GM21526 (cell line): ENCODE data around the gene TIMP2.
"Not testable (repeated sequence)": the region's sequence is repeated elsewhere in the genome, so short reads cannot be mapped to it uniquely, and the experiment has no call there.

Experiments used
- ATAC-seq: cut with Tn5 transposase; IDR thresholded peaks from one replicate; pipeline ENCODE4 v1.9.1; 2021; ENCODE audit warnings: moderate library complexity; ENCODE audit not compliant: unreplicated experiment, low FRiP score

Gene TIMP2, protein sequence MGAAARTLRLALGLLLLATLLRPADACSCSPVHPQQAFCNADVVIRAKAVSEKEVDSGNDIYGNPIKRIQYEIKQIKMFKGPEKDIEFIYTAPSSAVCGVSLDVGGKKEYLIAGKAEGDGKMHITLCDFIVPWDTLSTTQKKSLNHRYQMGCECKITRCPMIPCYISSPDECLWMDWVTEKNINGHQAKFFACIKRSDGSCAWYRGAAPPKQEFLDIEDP

DNA sequence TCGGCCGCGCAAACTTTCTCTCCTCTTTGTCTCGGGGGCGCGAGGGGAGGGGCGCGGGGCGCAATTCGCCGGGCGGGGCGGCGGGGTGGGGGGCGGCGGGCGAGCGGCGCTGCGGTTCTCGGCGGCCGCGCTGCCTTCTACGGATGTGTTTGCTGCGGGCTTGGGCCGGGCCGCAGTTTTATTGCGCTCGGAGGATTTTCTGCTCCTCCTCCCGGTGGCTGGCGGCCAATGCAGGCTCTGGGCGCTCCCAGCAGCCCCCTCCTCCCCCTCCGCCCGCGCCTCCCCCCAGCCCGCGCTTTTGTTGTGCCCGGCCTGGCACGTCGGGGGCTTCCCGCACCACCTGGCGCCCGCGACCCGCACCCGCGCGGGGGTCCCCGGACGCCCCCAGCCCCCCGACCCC, at the start of gene TIMP2:
TIMP2 (minus strand) TSS at position 154 of the 400 bp plus-strand sequence. CDS start 299 bp downstream, outside the sequence.
- no peak for ATAC-seq

DNA sequence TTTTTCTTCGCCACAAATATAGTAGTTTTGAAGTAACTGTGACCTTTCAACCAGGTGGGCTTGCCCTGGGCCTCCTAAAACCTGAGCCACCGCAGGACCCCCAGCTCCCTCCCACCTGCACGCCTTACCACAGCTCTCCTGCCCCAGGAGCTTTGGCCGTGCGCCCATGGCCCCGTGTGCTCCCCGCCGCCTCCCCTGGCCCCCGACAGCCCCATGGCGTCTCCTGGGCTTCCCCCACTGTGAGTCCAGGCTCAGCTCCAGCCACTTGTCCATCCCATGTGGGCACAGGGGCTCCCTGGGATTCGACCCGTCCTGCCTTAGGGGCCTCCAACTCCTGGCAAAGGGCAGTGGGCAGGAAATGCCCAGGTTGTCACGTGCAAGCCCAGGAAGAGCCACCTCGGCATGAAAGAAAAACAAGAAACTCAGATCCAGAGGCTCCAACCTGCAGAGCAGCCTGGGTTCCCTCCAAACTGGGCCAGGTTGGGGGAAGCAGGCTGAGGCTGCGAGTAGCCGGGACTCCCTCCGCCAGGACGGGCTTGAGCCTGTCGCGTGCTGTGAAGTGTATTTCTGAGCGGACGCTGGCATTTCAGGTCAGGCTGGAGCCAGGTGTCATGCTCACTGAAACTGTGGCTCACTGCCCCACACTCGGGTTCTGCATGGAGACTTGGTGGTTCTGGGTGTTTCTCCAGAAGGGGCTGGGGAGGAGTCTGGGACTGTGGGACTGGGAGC, 48.8 kb upstream of the TIMP2 start:
- no peak for ATAC-seq

DNA sequence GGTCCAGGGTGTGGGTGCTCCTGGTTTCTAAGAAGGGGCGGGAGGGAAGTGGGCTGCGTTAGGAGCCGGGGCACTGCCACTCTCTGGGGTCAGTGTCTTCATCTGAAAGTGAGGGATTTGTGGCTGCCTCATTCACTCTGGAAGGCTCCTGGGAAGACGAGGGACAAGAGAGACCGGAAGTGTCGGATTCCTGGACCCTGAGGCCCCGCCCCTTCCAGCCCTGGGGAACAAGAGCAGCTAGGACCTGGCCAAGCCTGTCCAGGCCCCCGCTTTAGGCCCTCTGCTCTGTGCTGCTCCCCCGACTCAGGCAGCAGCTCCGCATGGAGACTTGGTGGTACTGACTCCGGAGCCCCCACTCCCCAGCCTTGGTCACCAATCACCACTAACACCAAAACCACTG, 48.0 kb upstream of the TIMP2 start:
- ATAC-seq: no peak

DNA sequence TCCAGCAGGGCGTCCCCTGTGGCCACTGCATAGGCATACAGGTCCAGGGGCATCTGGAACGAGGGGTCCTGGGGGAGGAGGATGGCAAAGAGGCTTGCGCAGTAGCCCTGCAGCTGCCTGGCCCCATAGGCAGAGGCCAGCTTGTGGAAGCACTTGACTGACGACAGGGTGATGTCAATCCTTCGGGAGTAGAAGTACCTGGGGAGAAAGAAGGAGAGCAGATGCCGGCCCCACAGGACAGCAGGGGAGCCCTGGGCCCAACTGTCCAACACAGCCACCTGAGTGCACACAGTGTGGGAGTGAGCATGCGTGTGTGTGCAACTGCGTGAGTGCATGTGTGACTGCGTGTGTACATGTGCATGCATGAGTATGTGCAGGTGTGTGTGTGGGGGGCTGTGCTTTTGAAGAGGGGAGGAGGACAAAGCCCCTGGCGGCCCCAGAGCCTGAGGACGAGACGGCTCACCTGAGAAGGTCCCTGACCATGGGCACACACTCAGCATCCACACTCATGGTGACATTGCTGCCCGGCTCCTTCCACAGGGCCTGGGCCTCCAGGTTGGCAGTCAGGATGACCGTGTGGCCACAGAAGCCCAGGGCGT, 47.4 kb upstream of the TIMP2 start:
- ATAC-seq: no peak

DNA sequence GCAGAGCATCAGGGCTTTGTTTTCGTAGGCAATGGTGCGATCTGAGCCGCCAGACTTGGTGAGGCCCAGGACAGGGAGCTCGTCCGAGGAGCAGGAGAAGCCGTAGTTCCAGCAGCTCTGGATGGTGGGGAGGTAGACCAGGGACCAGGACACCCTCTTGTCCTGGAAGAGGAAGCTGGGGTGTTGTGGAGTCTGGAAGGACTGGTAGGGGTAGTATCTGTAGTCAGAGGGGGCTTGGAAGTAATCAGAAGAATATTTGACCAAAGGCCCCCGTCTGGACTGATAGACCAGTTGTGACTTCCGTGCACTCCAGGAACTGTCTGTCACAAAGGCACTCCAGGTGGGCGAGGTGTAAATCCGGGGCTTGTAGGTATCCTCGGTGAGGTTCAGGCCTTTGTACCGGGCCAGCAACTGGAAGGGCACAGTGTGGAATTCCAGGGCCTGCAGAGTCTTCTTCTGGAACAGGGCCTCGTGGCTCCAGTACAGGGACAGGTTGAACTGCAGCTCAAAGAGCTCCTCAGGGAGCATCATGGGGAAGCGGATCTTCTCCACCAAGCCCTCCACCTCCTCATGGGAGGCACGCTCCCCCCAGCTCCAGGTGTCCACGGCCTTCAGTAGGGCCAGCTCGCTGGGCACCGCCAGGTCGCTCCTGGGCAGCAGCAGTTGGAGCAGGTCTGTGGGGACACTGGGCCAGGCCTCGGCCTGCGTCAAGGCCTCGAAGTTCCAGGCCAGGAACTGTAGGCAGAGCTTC, 46.7 kb upstream of the TIMP2 start:
- no peak for ATAC-seq

DNA sequence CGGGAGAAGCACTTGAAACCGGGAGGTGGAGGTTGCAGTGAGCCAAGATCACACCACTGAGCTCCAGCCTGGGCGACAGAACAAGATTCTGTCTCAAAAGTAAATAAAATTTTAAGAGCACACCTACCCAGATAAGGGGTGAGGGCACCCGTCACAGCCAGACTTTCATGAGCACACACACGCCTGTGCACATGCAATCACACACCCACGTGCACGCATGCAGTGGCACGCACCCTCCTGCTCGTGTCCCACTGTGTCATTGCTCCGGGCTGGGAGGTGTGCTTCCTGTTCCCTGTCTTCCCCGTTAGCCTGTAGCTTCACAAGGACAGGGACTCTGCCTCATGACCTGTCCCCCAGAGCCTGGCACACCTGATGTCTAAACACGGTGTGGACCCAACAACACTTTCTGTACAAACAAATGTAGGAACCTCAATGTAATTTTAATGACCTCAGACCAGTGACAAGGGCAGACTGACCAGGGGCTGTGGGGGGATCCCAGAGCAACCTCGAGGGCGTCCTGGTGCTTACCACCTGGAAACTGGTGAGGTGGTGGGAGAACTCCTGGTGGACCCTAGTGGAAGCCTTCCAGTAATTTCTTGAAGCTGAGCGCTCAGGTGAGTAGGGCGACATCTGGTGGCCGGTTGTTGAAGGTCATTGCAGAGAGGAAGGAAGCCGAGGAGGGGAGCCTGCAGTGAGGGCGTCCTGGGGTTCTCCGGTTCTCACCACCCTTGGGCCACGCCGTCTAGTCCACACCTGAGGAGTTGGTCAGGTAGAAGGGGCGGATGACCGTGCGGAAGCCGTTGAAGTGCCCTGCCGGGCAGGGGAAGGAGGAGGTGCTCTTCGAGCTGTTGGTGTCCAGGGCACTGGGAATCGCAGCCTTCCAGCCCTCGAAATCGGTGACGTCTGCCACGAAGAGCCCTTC, 45.9 kb upstream of the TIMP2 start:
- ATAC-seq: no peak

DNA sequence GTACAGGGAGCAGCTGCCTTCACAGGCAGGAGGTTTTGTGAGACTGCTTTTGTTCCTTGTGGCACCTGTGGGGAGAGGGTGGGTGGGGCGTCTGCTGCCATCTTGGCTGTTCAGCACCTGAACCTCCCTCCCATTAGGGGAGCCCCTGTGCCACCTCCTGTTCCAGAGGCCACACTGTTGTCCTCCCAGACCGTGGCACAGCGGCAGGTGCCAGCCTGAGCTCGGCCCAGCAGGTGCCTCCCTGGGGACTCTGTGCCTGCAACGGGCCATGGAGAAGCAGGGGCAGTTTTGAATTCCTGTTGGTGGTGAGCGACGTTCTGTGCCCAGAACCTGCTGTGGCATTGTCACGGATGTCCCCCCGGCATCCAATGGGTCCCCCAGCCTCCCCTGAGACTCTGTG, 44.7 kb upstream of the TIMP2 start:
- no peak for ATAC-seq

DNA sequence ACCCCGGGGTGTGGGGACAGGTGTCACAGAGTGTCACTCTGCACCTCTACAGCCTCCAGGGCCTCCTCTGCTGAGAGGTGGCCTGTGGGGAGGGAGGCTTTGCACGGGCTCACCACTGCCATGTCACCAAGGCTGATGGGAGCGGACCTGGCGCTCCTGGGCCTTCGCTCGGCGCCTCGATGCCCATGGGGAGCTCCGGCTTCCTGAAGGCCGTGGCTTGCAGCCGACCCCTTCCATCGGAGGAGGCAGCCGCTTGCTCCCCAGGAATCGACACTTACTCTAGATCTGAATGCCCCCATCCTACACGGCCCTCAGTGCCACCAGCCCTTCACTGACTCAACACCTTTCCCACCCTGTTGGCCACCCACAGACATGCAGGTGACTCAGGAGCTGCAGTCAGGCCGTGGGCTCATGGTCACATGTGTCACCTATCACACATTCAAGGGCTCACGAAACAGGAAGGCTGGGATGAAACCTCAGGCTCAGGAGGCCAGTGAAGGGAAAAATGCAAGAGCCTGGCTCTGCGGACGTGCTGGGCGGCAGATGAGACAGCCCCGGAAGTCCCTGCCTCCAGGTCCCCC, 42.7 kb upstream of the TIMP2 start:
- ATAC-seq: no peak

DNA sequence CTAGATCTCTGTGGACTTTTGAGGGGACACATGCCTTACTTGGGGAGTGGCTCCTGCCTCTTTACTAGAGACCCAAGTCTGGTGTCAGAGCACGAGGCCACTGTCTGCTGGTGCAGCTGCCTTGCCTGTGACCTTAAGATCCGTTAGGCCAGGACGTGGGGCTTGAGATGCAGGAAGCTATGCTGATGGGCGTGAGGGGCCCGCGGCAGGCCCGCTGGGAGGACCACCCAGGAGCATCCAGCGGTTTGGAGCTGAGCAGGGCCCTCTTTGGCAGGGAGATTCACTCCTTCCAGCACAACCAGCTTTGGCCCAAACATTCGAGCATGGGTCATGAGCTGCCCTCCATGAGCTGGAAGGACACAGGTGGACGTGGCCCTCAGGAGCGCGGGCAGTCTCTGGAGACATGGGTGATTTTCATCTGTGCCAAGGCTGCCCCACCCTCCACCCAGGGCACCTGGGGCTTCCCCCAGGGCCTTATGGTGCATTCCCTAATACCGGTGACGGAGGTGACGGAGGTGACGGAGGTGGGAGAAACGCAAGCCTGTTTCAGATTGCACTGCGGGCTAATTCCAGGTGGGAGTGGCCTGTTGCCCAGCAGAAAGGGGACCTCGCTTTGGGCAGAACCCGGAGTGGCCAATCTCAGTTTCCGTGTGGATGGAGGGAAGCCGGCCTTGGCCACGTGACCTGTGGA, 41.9 kb upstream of the TIMP2 start:
- ATAC-seq: no peak

DNA sequence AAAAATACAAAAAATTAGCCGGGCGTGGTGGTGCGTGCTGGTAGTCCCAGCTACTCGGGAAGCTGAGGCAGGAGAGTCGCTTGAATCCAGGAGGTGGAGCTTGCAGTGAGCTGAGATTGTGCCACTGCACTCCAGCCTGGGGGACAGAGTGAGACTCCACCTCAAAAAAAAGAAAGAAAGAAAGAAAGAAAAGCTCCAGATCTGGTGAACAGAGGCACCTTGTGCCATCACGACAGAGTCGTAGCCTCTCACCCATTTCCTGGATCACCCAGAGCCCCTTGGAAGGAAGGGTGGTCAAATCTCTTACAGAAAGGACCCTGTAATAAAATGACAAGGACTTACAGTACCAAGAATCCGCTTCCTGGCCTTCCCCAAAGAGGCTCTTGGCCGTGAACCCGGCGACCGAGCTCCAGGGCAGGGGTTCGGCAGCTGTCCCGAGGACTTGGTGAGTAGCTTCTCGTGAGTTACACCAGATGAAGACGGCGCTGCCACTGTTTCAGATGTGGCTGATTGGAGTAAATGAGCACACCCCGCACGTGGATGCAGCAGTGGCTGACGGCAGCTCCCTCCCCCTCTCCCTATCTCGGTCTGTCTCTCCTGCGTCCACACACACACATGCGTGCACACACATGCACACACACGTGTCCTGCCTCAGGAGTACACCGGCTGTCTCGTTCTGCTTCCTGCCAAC, 41.1 kb upstream of the TIMP2 start:
- no peak for ATAC-seq

DNA sequence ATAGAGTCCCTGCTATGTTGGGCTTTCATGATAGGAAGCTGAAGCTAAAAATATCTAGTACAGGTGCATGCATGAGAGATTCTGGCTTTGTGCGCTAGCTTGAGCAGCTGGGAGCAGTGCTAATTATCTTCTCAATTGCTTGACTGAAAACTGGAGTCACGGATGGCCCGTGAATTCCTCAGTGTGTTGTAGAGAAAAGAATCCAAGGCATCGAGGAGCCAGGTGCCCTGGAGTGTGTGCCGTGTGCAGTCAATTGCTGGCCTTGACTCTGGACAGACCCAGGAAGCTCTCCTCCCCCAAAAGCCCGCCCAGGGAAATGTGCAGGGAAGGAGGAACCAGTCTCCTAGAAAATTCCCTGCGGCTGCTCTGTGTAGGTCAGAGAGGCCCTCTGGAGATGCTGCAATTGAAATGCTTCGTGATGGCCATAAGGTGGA, 40.3 kb upstream of the TIMP2 start:
- ATAC-seq: no peak

DNA sequence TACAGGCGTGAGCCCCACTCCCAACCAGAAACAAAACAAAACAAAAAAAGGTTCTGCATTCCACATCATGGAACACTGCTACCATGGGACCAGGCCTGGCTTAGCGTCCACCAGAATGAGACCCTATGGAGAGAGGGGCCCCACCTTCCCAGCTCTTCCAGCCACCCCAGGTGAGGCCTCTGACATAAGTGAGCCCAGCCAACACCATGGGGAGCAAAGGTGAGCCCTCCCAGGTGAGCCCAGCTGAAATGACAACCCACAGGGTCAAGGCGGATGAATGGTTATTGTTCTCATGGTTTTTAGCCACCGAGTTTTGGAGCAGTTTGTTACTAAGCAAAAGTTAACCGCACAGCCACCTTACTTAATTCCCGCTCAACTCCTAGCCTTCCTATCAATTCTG, 38.2 kb upstream of the TIMP2 start:
- no peak for ATAC-seq

DNA sequence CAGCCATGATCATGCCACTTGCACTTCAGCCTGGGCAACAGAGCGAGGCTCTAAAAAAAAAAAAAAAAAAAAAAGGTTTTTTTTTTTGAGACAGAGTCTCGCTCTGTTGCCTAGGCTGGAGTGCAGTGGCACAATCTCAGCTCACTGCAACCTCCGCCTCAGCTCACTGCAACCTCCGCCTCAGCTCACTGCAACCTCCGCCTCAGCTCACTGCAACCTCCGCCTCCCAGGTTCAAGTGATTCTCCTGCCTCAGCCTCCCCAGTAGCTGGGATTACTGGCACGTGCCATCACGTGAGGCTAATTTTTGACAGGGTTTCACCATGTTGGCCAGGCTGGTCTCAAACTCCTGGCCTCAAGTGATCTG, 37.8 kb upstream of the TIMP2 start:
- ATAC-seq: not testable (repeated sequence)

DNA sequence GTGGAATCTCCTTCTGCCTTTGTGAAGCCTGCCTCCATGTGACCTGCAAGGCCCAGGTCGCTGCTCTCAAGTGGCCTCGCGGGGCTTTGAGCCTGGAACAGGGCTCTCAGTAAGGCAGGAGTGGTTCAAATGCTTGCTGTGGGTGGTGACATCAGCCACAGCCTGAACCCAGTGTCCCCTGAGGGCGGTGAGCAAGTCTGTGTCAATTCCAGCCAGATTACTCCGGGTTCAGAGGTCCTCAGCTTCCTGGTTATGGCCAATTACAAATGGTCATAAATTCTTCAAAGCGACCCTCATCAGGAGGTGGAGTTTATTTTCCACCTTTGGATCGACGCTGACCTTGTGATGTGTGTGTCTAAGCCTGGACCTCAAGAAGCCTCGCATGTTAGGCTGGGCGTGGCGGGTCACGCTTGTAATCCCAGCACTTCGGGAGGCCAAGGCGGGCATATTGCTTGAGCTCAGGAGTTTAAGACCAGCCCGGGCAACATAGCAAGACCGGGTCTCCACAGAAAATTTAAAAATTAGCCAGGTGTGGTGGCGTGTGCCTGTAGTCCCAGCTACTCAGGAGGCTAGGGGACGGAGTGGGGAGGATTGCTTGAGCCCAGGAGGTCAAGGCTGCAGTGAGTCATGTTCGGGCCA, 37.3 kb upstream of the TIMP2 start:
- no peak for ATAC-seq

DNA sequence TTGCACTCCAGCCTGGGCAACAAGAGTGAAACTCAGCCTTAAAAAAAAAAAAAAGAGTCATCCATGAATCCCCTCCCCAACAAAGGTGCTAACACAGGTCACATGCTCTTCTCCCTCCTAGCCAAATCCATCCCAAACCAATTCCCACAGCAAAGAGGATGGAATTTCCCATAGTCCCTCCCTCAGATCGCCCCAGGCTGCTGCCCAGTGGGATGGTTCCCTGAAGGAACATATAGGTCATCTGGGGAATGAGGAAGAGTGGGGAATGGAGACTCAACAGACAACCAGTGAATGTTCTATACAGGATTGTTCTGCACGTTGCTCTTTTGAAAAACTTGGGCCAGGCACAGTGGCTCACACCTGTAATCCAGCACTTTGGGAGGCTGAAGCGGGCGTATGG, 36.4 kb upstream of the TIMP2 start:
- no peak for ATAC-seq

DNA sequence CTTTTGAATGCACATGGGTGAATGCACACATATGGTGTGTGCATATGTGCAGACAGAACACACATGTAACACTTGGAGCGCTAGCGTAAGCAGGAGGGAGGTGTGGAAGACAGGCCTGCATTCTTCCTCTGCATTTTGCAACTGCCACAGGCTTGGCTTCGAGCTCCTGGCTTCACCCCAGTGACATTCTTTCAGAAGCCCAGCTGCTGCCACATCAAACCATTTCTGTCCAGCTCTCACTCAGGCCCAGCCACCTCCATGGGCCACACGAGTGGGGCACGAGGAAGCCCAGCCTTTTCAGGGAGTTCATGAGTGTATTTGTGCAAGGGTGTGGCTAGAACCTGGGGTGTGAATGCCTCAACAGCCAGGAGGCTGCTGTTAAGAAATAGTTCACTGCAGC, 35.7 kb upstream of the TIMP2 start:
- ATAC-seq: no peak

DNA sequence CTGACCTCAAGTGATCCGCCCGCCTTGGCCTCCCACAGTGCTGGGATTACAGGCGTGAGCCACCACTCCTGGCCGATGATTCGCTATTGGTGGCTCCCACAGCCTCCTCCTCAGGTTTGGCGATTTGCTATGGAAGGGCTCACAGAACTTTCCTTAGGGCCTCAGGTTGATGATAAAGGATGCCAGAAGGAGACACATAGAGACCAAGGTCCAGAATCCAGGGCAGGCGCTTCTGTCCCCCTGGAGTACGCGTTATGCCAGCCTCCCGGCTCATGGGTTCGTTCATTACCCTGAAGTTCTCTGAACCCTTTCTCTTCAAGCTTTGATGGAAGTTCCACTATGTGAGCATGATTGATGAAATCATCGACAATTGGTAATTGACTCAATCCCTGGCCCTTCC, 34.6 kb upstream of the TIMP2 start:
- no peak for ATAC-seq

DNA sequence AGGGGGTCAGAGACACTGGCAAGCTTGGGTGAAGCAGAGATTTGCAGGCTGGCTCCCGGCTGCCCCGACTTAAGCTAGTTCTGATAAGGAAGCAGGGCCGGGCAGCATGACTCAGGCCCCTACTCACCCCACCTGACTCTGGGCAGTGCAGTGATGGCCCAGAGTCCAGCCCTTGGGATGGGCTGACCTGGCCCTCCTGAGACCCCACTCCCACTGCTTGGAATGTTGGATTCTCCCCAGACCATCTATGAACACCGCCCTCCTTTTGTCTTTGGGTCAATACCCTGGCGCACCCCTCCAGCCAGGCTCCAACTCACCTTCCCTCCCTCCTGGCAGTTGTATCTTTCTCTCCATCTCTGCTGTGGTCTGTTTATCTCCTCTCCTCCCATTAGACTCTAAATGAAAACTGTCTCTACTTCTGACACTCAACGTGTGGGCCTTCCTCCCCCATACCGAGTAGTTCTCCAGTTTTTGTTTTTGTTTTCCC, 33.5 kb upstream of the TIMP2 start:
- ATAC-seq: no peak
